SK-N-SH (cell line): ENCODE data around the gene FBXO36. TPM values are rescaled to one million over a fixed set of nuclear protein-coding genes. Genes with fewer than 3 reads are reported as not detected.

Experiments used
- CTCF ChIA-PET: fragments of 300-600, 350-600 bp; formaldehyde crosslinking; extraction: SDS; loops from one replicate; lab custom pipeline; 2021; lab: Yijun Ruan, JAX
- POLR2A ChIA-PET: fragments of 350-600 bp; sonication (Branson Sonifier 250); formaldehyde crosslinking; extraction: SDS; loops from one replicate; lab custom pipeline; 2020; ENCODE audit warnings: antibody characterized with exemption, inconsistent platforms; lab: Yijun Ruan, JAX
- DNase-seq: peaks from one replicate; pipeline ENCODE4 v3.0.0; 2012
- H2AFZ ChIP-seq: fragments of 200-600 bp; sonication (generic); 2 replicates; pipeline ENCODE4 v1.8.1; 2016; ENCODE audit warnings: antibody characterized with exemption, mild to moderate bottlenecking, low read depth
- H3F3A ChIP-seq: fragments of 200-600 bp; sonication (generic); replicated peaks from 2 replicates; pipeline ENCODE3; 2016; ENCODE audit warnings: antibody characterized with exemption, mild to moderate bottlenecking; ENCODE audit not compliant: insufficient read depth
- H3K27ac ChIP-seq, 2 experiments: fragments of 200-500 bp in 1 of 2; fragments of 200-600 bp in 1 of 2; sonication (Bioruptor generic) in 1 of 2; sonication (generic), shearing (Covaris generic) in 1 of 2; 2 replicates each; pipeline versions ENCODE4 v1.5.1 to v1.6.1; 2014 to 2016; ENCODE audit warnings: low read depth in 2 of 2, inconsistent platforms in 1 of 2, low read length in 1 of 2, mild to moderate bottlenecking in 1 of 2, mixed read lengths in 1 of 2
- H3K27me3 ChIP-seq: fragments of 200-600 bp; sonication (generic), shearing (Covaris generic); 2 replicates; pipeline ENCODE4 v1.6.1; 2016; ENCODE audit warnings: mixed run types; ENCODE audit not compliant: insufficient read depth
- H3K36me3 ChIP-seq, 2 experiments: fragments of 200-500 bp in 1 of 2; fragments of 200-600 bp in 1 of 2; sonication (Bioruptor generic) in 1 of 2; sonication (generic) in 1 of 2; replicated peaks in 1 of 2; 2 replicates each; pipeline versions ENCODE3 to v1.5.1; 2014 to 2016; ENCODE audit warnings: low read length in 1 of 2, mild to moderate bottlenecking in 1 of 2; ENCODE audit not compliant: insufficient read depth in 2 of 2, control insufficient read depth in 1 of 2
- H3K4me1 ChIP-seq, 2 experiments: fragments of 200-500 bp in 1 of 2; fragments of 200-600 bp in 1 of 2; sonication (Bioruptor generic) in 1 of 2; sonication (generic), shearing (Covaris generic) in 1 of 2; 2 replicates each; pipeline versions ENCODE4 v1.5.1 to v1.6.1; 2014 to 2016; ENCODE audit warnings: low read depth in 1 of 2, low read length in 1 of 2, mixed run types in 1 of 2; ENCODE audit not compliant: insufficient read depth in 2 of 2, control insufficient read depth in 1 of 2
- H3K4me2 ChIP-seq: fragments of 200-600 bp; sonication (generic), shearing (Covaris generic); 2 replicates; pipeline ENCODE4 v1.6.1; 2017; ENCODE audit warnings: mixed run types
- H3K4me3 ChIP-seq, 2 experiments: fragments of 200-500 bp in 1 of 2; fragments of 200-600 bp in 1 of 2; sonication (Bioruptor generic) in 1 of 2; sonication (generic), shearing (Covaris generic) in 1 of 2; 2 replicates each; pipeline versions ENCODE4 v1.5.1 to v1.8.1; 2014 to 2016; ENCODE audit warnings: low read depth in 2 of 2, inconsistent platforms in 1 of 2, low read length in 1 of 2, mild to moderate bottlenecking in 1 of 2, mixed read lengths in 1 of 2, moderate library complexity in 1 of 2
- H3K79me2 ChIP-seq: fragments of 200-600 bp; sonication (generic); 2 replicates; pipeline ENCODE4 v1.8.1; 2017; ENCODE audit warnings: mild to moderate bottlenecking; ENCODE audit not compliant: insufficient read depth
- H3K9ac ChIP-seq: fragments of 200-600 bp; sonication (generic); 2 replicates; pipeline ENCODE4 v1.6.1; 2017; ENCODE audit warnings: mixed run types
- H3K9me2 ChIP-seq: fragments of 200-600 bp; sonication (generic); 2 replicates; pipeline ENCODE4 v1.6.1; 2017; ENCODE audit warnings: mixed run types
- H3K9me3 ChIP-seq: fragments of 200-600 bp; sonication (generic); 2 replicates; pipeline ENCODE4 v1.6.1; 2017; ENCODE audit warnings: mixed run types, mild to moderate bottlenecking, moderate library complexity
- H4K20me1 ChIP-seq: fragments of 200-600 bp; sonication (generic); 2 replicates; pipeline ENCODE4 v1.6.1; 2017; ENCODE audit warnings: mild to moderate bottlenecking, mixed run types; ENCODE audit not compliant: insufficient read depth
- ELF1 ChIP-seq: IDR thresholded peaks from 2 replicates; pipeline ENCODE4 v1.4.0; 2012
- EZH2phosphoT487 ChIP-seq: fragments of 200-600 bp; sonication (generic); IDR thresholded peaks from 2 replicates; pipeline ENCODE4 v1.6.1; 2017; ENCODE audit warnings: low read depth, mixed run types, mild to moderate bottlenecking, antibody characterized with exemption, moderate library complexity, borderline replicate concordance
- FOXM1 ChIP-seq: IDR thresholded peaks from 2 replicates; pipeline ENCODE4 v1.4.0; 2012; ENCODE audit warnings: low read depth, mild to moderate bottlenecking
- NRF1 ChIP-seq: IDR thresholded peaks from 2 replicates; pipeline ENCODE4 v1.6.1; 2012; ENCODE audit warnings: low read depth, mild to moderate bottlenecking, low read length
- RAD21 ChIP-seq: IDR thresholded peaks from 2 replicates; pipeline ENCODE4 v1.6.1; 2012; ENCODE audit warnings: mild to moderate bottlenecking, low read length
- RCOR1 ChIP-seq: fragments of 150-350 bp; IDR thresholded peaks from 2 replicates; pipeline ENCODE4 v1.6.1; 2017; ENCODE audit warnings: antibody characterized with exemption, low read length
- SMC3 ChIP-seq: IDR thresholded peaks from 2 replicates; pipeline ENCODE4 v1.6.1; 2012; ENCODE audit warnings: low read depth, low read length, improper control_type of control experiment
- TEAD4 ChIP-seq: IDR thresholded peaks from 2 replicates; pipeline ENCODE4 v1.4.0; 2012; ENCODE audit warnings: mild to moderate bottlenecking, borderline replicate concordance; ENCODE audit not compliant: insufficient read depth
- YY1 ChIP-seq: IDR thresholded peaks from 2 replicates; pipeline ENCODE4 v1.4.0; 2012; ENCODE audit warnings: low read depth, mild to moderate bottlenecking
- WGBS: methylation state at CpG from one replicate; pipeline ENCODE4 v1.1.6; 2017; ENCODE audit warnings: low lambda C conversion rate; 5-methylcytosine and 5-hydroxymethylcytosine counted together
- polyA plus RNA-seq, 3 experiments: library from polyadenylated mRNA; depleted of rRNA; stranded (reverse); fragments of >200 nt; gene quantifications; 2 replicates each; pipeline ENCODE4 v1.2.3, GENCODE V29; 2012
- TF ChIP-seq, protein P1 (sequence below): fragments of 150-350 bp; IDR thresholded peaks from 2 replicates; pipeline ENCODE4 v1.6.1; 2016; ENCODE audit warnings: mild to moderate bottlenecking, low read depth, low read length
- TF ChIP-seq, protein P2 (sequence below): IDR thresholded peaks from 2 replicates; pipeline ENCODE4 v1.6.1; 2012; ENCODE audit warnings: mild to moderate bottlenecking, low read depth, low read length, moderate library complexity
- TF ChIP-seq, protein P3 (sequence below): IDR thresholded peaks from 2 replicates; pipeline ENCODE4 v1.4.0; 2012; ENCODE audit warnings: low read depth, borderline replicate concordance
- TF ChIP-seq, protein P4 (sequence below): IDR thresholded peaks from 2 replicates; pipeline ENCODE4; 2012
- TF ChIP-seq, protein P5 (sequence below): IDR thresholded peaks from 2 replicates; pipeline ENCODE4 v1.4.0; 2012; ENCODE audit warnings: low read depth, borderline replicate concordance

Gene FBXO36
- polyA plus RNA-seq, 1 of the 3 experiments (the other 2 are of a cell fraction) = 3.9 TPM

DNA sequence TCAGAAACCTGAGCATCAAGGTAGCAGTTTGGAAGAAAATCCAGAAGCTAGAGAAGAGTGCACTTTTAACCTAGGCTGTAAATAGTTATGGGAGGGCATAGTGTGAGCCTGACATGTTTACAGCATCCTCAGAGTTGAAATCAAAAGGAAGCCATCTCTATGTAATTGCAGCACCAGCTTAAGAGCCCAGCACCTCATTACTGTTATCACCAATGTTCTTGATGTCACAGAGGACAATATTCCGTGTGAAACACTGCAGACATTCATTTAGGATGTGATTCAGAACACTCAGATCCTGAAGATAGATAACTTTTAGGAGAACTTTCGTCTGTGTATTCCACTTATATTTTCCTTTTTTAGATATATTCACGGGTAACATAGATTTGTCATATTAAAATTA lies 48.1 kb downstream of the FBXO36 start:
- H3K9ac ChIP-seq = no peak overlapping the region
- TF ChIP-seq RAD21 = no peak
- TF ChIP-seq, protein P1, sequence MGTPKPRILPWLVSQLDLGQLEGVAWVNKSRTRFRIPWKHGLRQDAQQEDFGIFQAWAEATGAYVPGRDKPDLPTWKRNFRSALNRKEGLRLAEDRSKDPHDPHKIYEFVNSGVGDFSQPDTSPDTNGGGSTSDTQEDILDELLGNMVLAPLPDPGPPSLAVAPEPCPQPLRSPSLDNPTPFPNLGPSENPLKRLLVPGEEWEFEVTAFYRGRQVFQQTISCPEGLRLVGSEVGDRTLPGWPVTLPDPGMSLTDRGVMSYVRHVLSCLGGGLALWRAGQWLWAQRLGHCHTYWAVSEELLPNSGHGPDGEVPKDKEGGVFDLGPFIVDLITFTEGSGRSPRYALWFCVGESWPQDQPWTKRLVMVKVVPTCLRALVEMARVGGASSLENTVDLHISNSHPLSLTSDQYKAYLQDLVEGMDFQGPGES = no peak
- no peak for TF ChIP-seq SMC3
- TF ChIP-seq RCOR1 = no peak
- TF ChIP-seq YY1 = no peak
- no peak for TF ChIP-seq NRF1
- TF ChIP-seq EZH2phosphoT487 = no peak
- TF ChIP-seq, protein P2, sequence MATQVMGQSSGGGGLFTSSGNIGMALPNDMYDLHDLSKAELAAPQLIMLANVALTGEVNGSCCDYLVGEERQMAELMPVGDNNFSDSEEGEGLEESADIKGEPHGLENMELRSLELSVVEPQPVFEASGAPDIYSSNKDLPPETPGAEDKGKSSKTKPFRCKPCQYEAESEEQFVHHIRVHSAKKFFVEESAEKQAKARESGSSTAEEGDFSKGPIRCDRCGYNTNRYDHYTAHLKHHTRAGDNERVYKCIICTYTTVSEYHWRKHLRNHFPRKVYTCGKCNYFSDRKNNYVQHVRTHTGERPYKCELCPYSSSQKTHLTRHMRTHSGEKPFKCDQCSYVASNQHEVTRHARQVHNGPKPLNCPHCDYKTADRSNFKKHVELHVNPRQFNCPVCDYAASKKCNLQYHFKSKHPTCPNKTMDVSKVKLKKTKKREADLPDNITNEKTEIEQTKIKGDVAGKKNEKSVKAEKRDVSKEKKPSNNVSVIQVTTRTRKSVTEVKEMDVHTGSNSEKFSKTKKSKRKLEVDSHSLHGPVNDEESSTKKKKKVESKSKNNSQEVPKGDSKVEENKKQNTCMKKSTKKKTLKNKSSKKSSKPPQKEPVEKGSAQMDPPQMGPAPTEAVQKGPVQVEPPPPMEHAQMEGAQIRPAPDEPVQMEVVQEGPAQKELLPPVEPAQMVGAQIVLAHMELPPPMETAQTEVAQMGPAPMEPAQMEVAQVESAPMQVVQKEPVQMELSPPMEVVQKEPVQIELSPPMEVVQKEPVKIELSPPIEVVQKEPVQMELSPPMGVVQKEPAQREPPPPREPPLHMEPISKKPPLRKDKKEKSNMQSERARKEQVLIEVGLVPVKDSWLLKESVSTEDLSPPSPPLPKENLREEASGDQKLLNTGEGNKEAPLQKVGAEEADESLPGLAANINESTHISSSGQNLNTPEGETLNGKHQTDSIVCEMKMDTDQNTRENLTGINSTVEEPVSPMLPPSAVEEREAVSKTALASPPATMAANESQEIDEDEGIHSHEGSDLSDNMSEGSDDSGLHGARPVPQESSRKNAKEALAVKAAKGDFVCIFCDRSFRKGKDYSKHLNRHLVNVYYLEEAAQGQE = no peak
- CTCF ChIA-PET = interaction anchor here (0.7 kb wide), 1 partner anchor 189 kb away, joined by 3 read pairs; no protein-coding TSS in a partner anchor
- H2AFZ ChIP-seq = no peak overlapping the region
- no peaks in the 10 kb centered on the region for H3K9me3 ChIP-seq
- peaks cover 0 to 5% of the 10 kb centered on the region in 2 experiments; a peak in 1 of 4 replicates for H3K4me1 ChIP-seq
- POLR2A ChIA-PET = no interaction called here
- 61% methylated on average over 3 of the region's 3 CpGs for WGBS
- H3K4me2 ChIP-seq = no peak overlapping the region
- no peaks in the 10 kb centered on the region for H3K79me2 ChIP-seq
- H3K9me2 ChIP-seq = no peaks in the 10 kb centered on the region
- H3K27ac ChIP-seq = no peak overlapping the region
- H3K27me3 ChIP-seq = no peaks in the 10 kb centered on the region
- no peaks in the 10 kb centered on the region for H3F3A ChIP-seq
- DNase-seq = no peak
- no peaks in the 10 kb centered on the region for H3K36me3 ChIP-seq
- no peak overlapping the region for H3K4me3 ChIP-seq
- no peaks in the 10 kb centered on the region for H4K20me1 ChIP-seq

DNA sequence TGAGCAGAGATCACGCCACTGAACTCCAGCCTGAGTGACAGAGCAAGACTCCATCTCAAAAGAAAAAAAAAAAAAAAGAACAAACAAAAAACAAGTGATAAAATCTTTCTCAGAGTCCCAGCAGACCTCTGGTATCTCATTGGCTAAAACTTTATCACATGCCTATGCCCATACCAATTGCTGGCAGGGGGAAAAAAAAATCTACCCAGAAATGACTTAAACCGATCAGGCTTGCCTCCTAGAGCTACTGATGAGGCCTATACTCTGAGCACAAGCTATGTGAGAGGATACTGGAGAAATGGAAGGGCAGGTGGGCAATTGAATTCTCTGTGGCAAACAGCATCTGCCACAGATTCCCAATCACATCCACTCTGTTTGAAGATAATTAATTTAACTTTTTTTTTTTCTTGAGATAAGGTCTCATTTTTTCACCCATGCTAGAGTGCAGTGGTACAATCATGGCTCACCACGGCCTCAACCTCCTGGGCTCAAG lies 49.0 kb downstream of the FBXO36 start:
- Histone ChIP-seq H3K36me3 (no peaks in the 10 kb centered on the region), H3K9me3 (no peaks in the 10 kb centered on the region), H3K4me2 (no peak overlapping the region), H3K27me3 (no peaks in the 10 kb centered on the region), H2AFZ (no peak overlapping the region), H3K27ac (no peak overlapping the region), H3K9ac (no peak overlapping the region), H4K20me1 (no peaks in the 10 kb centered on the region), H3K9me2 (no peaks in the 10 kb centered on the region), H3K79me2 (no peaks in the 10 kb centered on the region), H3K4me3 (no peak overlapping the region), H3F3A (no peaks in the 10 kb centered on the region), H3K4me1 (peaks cover 0 to 5% of the 10 kb centered on the region in 2 experiments; a peak in 1 of 4 replicates)
- WGBS = 91% methylated on average over 3 of the region's 3 CpGs
- DNase-seq = peak; percentile 24
- POLR2A ChIA-PET = no interaction called here
- CTCF ChIA-PET = interaction anchor here (0.7 to 1.1 kb wide), 2 partner anchors 170 to 1016 kb away, joined by 3 to 4 read pairs; no protein-coding TSS in a partner anchor
- TF ChIP-seq TEAD4 (no peak), FOXM1 (no peak), ELF1 (no peak)
- TF ChIP-seq, protein P3, sequence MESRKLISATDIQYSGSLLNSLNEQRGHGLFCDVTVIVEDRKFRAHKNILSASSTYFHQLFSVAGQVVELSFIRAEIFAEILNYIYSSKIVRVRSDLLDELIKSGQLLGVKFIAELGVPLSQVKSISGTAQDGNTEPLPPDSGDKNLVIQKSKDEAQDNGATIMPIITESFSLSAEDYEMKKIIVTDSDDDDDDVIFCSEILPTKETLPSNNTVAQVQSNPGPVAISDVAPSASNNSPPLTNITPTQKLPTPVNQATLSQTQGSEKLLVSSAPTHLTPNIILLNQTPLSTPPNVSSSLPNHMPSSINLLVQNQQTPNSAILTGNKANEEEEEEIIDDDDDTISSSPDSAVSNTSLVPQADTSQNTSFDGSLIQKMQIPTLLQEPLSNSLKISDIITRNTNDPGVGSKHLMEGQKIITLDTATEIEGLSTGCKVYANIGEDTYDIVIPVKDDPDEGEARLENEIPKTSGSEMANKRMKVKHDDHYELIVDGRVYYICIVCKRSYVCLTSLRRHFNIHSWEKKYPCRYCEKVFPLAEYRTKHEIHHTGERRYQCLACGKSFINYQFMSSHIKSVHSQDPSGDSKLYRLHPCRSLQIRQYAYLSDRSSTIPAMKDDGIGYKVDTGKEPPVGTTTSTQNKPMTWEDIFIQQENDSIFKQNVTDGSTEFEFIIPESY = no peak
- TF ChIP-seq, protein P4, sequence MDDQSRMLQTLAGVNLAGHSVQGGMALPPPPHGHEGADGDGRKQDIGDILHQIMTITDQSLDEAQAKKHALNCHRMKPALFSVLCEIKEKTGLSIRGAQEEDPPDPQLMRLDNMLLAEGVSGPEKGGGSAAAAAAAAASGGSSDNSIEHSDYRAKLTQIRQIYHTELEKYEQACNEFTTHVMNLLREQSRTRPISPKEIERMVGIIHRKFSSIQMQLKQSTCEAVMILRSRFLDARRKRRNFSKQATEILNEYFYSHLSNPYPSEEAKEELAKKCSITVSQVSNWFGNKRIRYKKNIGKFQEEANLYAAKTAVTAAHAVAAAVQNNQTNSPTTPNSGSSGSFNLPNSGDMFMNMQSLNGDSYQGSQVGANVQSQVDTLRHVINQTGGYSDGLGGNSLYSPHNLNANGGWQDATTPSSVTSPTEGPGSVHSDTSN = no peak
- TF ChIP-seq, protein P5, sequence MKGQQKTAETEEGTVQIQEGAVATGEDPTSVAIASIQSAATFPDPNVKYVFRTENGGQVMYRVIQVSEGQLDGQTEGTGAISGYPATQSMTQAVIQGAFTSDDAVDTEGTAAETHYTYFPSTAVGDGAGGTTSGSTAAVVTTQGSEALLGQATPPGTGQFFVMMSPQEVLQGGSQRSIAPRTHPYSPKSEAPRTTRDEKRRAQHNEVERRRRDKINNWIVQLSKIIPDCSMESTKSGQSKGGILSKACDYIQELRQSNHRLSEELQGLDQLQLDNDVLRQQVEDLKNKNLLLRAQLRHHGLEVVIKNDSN = no peak
- TF ChIP-seq, protein P2 = no peak
